ENCODE measurements around the gene GPC6.

Gene GPC6

GRCh38 chr13:94344126-94344818 lies 1117.7 kb downstream of the GPC6 start:
- H4K91ac ChIP-seq (ENCODE audit: low read length): no peak overlapping the region
- peak; percentile 58 for DNase-seq
- peak overlapping the region; percentile 38 for H3K4me2 ChIP-seq (ENCODE audit: low read length, poor library complexity, severe bottlenecking)
- H3K27me3 ChIP-seq (ENCODE audit: control insufficient read depth in 1 of 2, insufficient read depth in 1 of 2, low read length in 2 of 2): no peaks in the 10 kb centered on the region
- peaks cover 7% of the 10 kb centered on the region for H3K4me1 ChIP-seq (ENCODE audit: control insufficient read depth, insufficient read depth, low read depth, low read length)
- H2BK5ac ChIP-seq (ENCODE audit: low read depth, low read length, poor library complexity, severe bottlenecking): no peak overlapping the region
- H3K23ac ChIP-seq (ENCODE audit: low read length in 2 of 2): no peak overlapping the region
- WGBS: 25% methylated on average over 7 of the region's 8 CpGs
- H3K18ac ChIP-seq (ENCODE audit: low read depth in 1 of 2, low read length in 2 of 2): no peak overlapping the region
- no peaks in the 10 kb centered on the region for H3K9me3 ChIP-seq (ENCODE audit: control insufficient read depth, low read length)
- no peak overlapping the region for H2AK5ac ChIP-seq (ENCODE audit: low read length, severe bottlenecking)
- no peak overlapping the region for H3K14ac ChIP-seq (ENCODE audit: low read length in 2 of 2)
- no peak overlapping the region for H2BK120ac ChIP-seq (ENCODE audit: low read depth, low read length)
- H3K4me3 ChIP-seq (ENCODE audit: insufficient read depth in 1 of 2, low read depth in 1 of 2, low read length in 2 of 2): peak overlapping the region in 1 of 2 experiments; percentile 1
- no peak overlapping the region for H4K8ac ChIP-seq (ENCODE audit: low read length)
- peak overlapping the region; percentile 44 for H3K9ac ChIP-seq (ENCODE audit: low read length)
- no peak overlapping the region for H2BK12ac ChIP-seq (ENCODE audit: low read length in 2 of 2)
- no peak overlapping the region for H2AFZ ChIP-seq (ENCODE audit: low read depth, low read length)
- H3K4ac ChIP-seq (ENCODE audit: low read depth in 1 of 2, low read length in 2 of 2): peak overlapping the region in 1 of 2 experiments; percentile 12
- peak overlapping the region; percentile 55 for H3K27ac ChIP-seq (ENCODE audit: low read length, poor library complexity, severe bottlenecking)
- H2BK15ac ChIP-seq (ENCODE audit: low read depth, poor library complexity, severe bottlenecking): no peak overlapping the region
- no peaks in the 10 kb centered on the region for H3K79me1 ChIP-seq (replicated peaks; ENCODE audit: low read length, poor library complexity, severe bottlenecking)
- no peaks in the 10 kb centered on the region for H3K36me3 ChIP-seq (ENCODE audit: control insufficient read depth in 1 of 2, insufficient read depth in 2 of 2, low read depth in 1 of 2, low read length in 2 of 2)

- no peak overlapping the region for H3K18ac ChIP-seq (ENCODE audit: low read depth in 1 of 2, low read length in 2 of 2)
- H4K91ac ChIP-seq (ENCODE audit: low read length): no peak overlapping the region
- peak overlapping the region; percentile 44 for H3K9ac ChIP-seq (ENCODE audit: low read length)
- peak overlapping the region; percentile 7 for H2AK5ac ChIP-seq (ENCODE audit: low read length, severe bottlenecking)
- no peak overlapping the region for H3K4me3 ChIP-seq (ENCODE audit: insufficient read depth in 1 of 2, low read depth in 1 of 2, low read length in 2 of 2)
- H2BK15ac ChIP-seq (ENCODE audit: low read depth, poor library complexity, severe bottlenecking): no peak overlapping the region
- H3K27ac ChIP-seq (ENCODE audit: low read length, poor library complexity, severe bottlenecking): no peak overlapping the region
- H4K8ac ChIP-seq (ENCODE audit: low read length): peak overlapping the region; percentile 27
- peak; percentile 32 for DNase-seq
- no peak overlapping the region for H2BK120ac ChIP-seq (ENCODE audit: low read depth, low read length)
- H2BK5ac ChIP-seq (ENCODE audit: low read depth, low read length, poor library complexity, severe bottlenecking): no peak overlapping the region
- H3K4me1 ChIP-seq (ENCODE audit: control insufficient read depth, insufficient read depth, low read depth, low read length): peaks cover 7% of the 10 kb centered on the region
- peak overlapping the region; percentile 18 to 54 for H2BK12ac ChIP-seq (ENCODE audit: low read length in 2 of 2)
- no peaks in the 10 kb centered on the region for H3K27me3 ChIP-seq (ENCODE audit: control insufficient read depth in 1 of 2, insufficient read depth in 1 of 2, low read length in 2 of 2)
- H3K79me1 ChIP-seq (replicated peaks; ENCODE audit: low read length, poor library complexity, severe bottlenecking): no peaks in the 10 kb centered on the region
- H3K9me3 ChIP-seq (ENCODE audit: control insufficient read depth, low read length): no peaks in the 10 kb centered on the region
- no peak overlapping the region for H2AFZ ChIP-seq (ENCODE audit: low read depth, low read length)
- H3K4ac ChIP-seq (ENCODE audit: low read depth in 1 of 2, low read length in 2 of 2): no peak overlapping the region
- H3K14ac ChIP-seq (ENCODE audit: low read length in 2 of 2): no peak overlapping the region
- no peak overlapping the region for H3K4me2 ChIP-seq (ENCODE audit: low read length, poor library complexity, severe bottlenecking)
- WGBS: 76% methylated on average over 7 of the region's 8 CpGs
- no peak overlapping the region for H3K23ac ChIP-seq (ENCODE audit: low read length in 2 of 2)
- no peaks in the 10 kb centered on the region for H3K36me3 ChIP-seq (ENCODE audit: control insufficient read depth in 1 of 2, insufficient read depth in 2 of 2, low read depth in 1 of 2, low read length in 2 of 2)
Observed at GRCh38 chr13:94345374-94346195, 1119.0 kb downstream of the GPC6 start.

GRCh38 chr13:94346261-94347019 lies 1119.8 kb downstream of the GPC6 start:
- H3K23ac ChIP-seq (ENCODE audit: low read length in 2 of 2): no peak overlapping the region
- no peak for DNase-seq
- H3K4ac ChIP-seq (ENCODE audit: low read depth in 1 of 2, low read length in 2 of 2): no peak overlapping the region
- H3K4me2 ChIP-seq (ENCODE audit: low read length, poor library complexity, severe bottlenecking): no peak overlapping the region
- H3K18ac ChIP-seq (ENCODE audit: low read depth in 1 of 2, low read length in 2 of 2): no peak overlapping the region
- H3K27ac ChIP-seq (ENCODE audit: low read length, poor library complexity, severe bottlenecking): no peak overlapping the region
- H2AK5ac ChIP-seq (ENCODE audit: low read length, severe bottlenecking): no peak overlapping the region
- no peaks in the 10 kb centered on the region for H3K27me3 ChIP-seq (ENCODE audit: control insufficient read depth in 1 of 2, insufficient read depth in 1 of 2, low read length in 2 of 2)
- no peak overlapping the region for H4K8ac ChIP-seq (ENCODE audit: low read length)
- no peak overlapping the region for H2BK120ac ChIP-seq (ENCODE audit: low read depth, low read length)
- H3K9me3 ChIP-seq (ENCODE audit: control insufficient read depth, low read length): no peaks in the 10 kb centered on the region
- H2BK5ac ChIP-seq (ENCODE audit: low read depth, low read length, poor library complexity, severe bottlenecking): no peak overlapping the region
- no peak overlapping the region for H2AFZ ChIP-seq (ENCODE audit: low read depth, low read length)
- no peak overlapping the region for H4K91ac ChIP-seq (ENCODE audit: low read length)
- H3K79me1 ChIP-seq (replicated peaks; ENCODE audit: low read length, poor library complexity, severe bottlenecking): no peaks in the 10 kb centered on the region
- no peak overlapping the region for H3K4me3 ChIP-seq (ENCODE audit: insufficient read depth in 1 of 2, low read depth in 1 of 2, low read length in 2 of 2)
- H2BK15ac ChIP-seq (ENCODE audit: low read depth, poor library complexity, severe bottlenecking): no peak overlapping the region
- peaks cover 7% of the 10 kb centered on the region for H3K4me1 ChIP-seq (ENCODE audit: control insufficient read depth, insufficient read depth, low read depth, low read length)
- WGBS: 98% methylated on average over 8 of the region's 13 CpGs
- H3K36me3 ChIP-seq (ENCODE audit: control insufficient read depth in 1 of 2, insufficient read depth in 2 of 2, low read depth in 1 of 2, low read length in 2 of 2): no peaks in the 10 kb centered on the region
- H3K14ac ChIP-seq (ENCODE audit: low read length in 2 of 2): no peak overlapping the region
- H3K9ac ChIP-seq (ENCODE audit: low read length): no peak overlapping the region
- no peak overlapping the region for H2BK12ac ChIP-seq (ENCODE audit: low read length in 2 of 2)

All from mesenchymal stem cell (in vitro differentiated cells and primary cell).